KMS-11 (cell line): ENCODE results near the gene GNLY.

Experiments
- H2AFZ ChIP-seq: fragments of 200-600 bp; sonication (generic); 2 replicates; pipeline ENCODE4 v1.6.1; 2016; ENCODE audit warnings: antibody characterized with exemption, mixed run types, low read depth
- H3K27ac ChIP-seq: fragments of 200-600 bp; sonication (generic); 2 replicates; pipeline ENCODE4 v1.6.1; 2016; ENCODE audit warnings: mild to moderate bottlenecking, mixed run types
- H3K27me3 ChIP-seq: fragments of 200-600 bp; sonication (generic); 2 replicates; pipeline ENCODE4 v1.6.1; 2017; ENCODE audit warnings: mild to moderate bottlenecking, low read depth, mixed run types, moderate library complexity; ENCODE audit not compliant: insufficient read depth
- H3K36me3 ChIP-seq: fragments of 200-600 bp; sonication (generic); 2 replicates; pipeline ENCODE4 v1.6.1; 2017; ENCODE audit warnings: mild to moderate bottlenecking, mixed run types; ENCODE audit not compliant: insufficient read depth
- H3K4me1 ChIP-seq: fragments of 200-600 bp; sonication (generic); 2 replicates; pipeline ENCODE4 v1.6.1; 2016; ENCODE audit warnings: mild to moderate bottlenecking, low read depth, mixed run types; ENCODE audit not compliant: poor library complexity, severe bottlenecking
- H3K4me2 ChIP-seq: fragments of 200-600 bp; sonication (generic); 2 replicates; pipeline ENCODE4 v1.7.0; 2016; ENCODE audit warnings: mild to moderate bottlenecking, mixed run types
- H3K4me3 ChIP-seq: fragments of 200-600 bp; sonication (generic); IDR thresholded peaks from 2 replicates; pipeline ENCODE4 v1.6.1; 2017; ENCODE audit warnings: low read depth, low read length, mixed read lengths; ENCODE audit not compliant: insufficient read depth
- H3K79me2 ChIP-seq: fragments of 200-600 bp; sonication (generic); 2 replicates; pipeline ENCODE4 v1.6.1; 2016; ENCODE audit warnings: low read depth, mixed run types; ENCODE audit not compliant: insufficient read depth
- H3K9ac ChIP-seq: fragments of 200-600 bp; sonication (generic); 2 replicates; pipeline ENCODE4 v1.6.1; 2016; ENCODE audit warnings: mild to moderate bottlenecking, mixed run types
- H4K20me1 ChIP-seq: fragments of 200-600 bp; sonication (generic); 2 replicates; pipeline ENCODE4 v1.6.1; 2016; ENCODE audit warnings: mild to moderate bottlenecking, mixed run types; ENCODE audit not compliant: insufficient read depth
- CTCF ChIP-seq: fragments of 200-600 bp; sonication (generic); conservative IDR thresholded peaks from 2 replicates; pipeline ENCODE4 v1.6.1; 2017; ENCODE audit warnings: low read depth, mild to moderate bottlenecking, antibody characterized with exemption, low read length, moderate library complexity, mixed read lengths

GNLY gene

DNA sequence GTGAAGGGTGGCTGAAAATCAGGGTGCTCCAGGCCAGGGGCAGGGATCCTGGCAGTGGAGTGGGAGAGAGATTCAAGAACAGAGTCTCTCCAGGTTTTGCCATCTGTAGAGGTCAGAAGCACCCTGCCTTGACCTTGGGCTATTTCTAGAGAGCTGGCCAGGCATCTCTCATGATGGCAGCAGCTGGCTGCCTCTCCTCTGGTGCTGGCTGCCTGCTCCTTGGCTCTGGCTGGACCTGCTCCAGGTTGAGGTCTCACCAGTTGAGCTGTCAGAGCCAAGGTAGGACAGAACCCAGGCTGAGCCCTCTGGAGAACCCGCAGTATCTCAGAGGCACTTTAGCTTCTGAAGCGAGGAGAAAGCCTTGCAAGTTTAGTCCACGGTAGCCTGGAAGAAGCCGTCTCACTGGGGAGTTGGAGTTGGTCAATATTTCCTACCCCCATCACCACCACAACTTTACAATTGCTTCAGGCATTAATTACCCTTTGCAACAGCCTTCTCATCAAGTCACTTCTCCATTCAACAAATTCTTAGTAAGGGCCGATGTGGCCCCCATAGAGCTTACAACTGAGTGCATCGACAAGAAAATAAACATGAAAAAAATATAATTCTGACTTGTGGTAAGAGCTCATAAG lies 25.6 kb downstream of the GNLY start:
- no peak overlapping the region for H3K9ac ChIP-seq
- H3K4me1 ChIP-seq = no peaks in the 10 kb centered on the region
- H3K36me3 ChIP-seq = no peaks in the 10 kb centered on the region
- H3K79me2 ChIP-seq = no peaks in the 10 kb centered on the region
- H3K27ac ChIP-seq = no peak overlapping the region
- no peak overlapping the region for H2AFZ ChIP-seq
- no peaks in the 10 kb centered on the region for H4K20me1 ChIP-seq
- no peak overlapping the region for H3K4me2 ChIP-seq
- H3K4me3 ChIP-seq = no peak overlapping the region
- no peak for TF ChIP-seq CTCF
- no peaks in the 10 kb centered on the region; the same call in 1 of the 2 replicates for H3K27me3 ChIP-seq

GRCh38 chr2:85720533-85720932 lies 26.4 kb downstream of the GNLY start:
- H3K27me3 ChIP-seq = no peaks in the 10 kb centered on the region; the same call in 1 of the 2 replicates
- H4K20me1 ChIP-seq = no peaks in the 10 kb centered on the region
- H3K27ac ChIP-seq = no peak overlapping the region
- no peak overlapping the region for H3K9ac ChIP-seq
- no peak for TF ChIP-seq CTCF
- no peak overlapping the region for H2AFZ ChIP-seq
- no peaks in the 10 kb centered on the region for H3K36me3 ChIP-seq
- no peaks in the 10 kb centered on the region for H3K79me2 ChIP-seq
- H3K4me3 ChIP-seq = no peak overlapping the region
- no peak overlapping the region for H3K4me2 ChIP-seq
- H3K4me1 ChIP-seq = no peaks in the 10 kb centered on the region

DNA sequence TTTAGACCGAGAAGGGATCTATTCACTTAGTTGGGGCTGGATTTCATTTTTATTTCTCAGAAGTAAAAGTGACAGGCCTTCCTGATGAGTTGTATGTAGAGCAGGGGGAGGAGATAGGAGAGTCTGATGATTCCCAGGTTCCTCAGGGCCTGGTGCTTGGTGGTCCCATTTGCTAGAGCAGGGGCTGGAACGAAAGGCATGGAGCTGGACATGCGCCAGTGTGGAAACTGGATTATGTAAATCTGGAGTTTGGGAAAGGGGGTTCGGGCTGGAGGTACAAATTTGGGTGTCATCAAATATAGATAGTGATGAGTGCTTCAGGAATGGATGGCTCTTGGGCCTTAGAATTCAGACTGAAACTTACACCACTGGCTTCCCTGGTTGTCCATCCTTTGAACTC lies 27.5 kb downstream of the GNLY start:
- no peaks in the 10 kb centered on the region for H3K4me1 ChIP-seq
- TF ChIP-seq CTCF = no peak
- H2AFZ ChIP-seq = no peak overlapping the region

GRCh38 chr2:85722519-85722918 lies 28.4 kb downstream of the GNLY start:
- H3K4me2 ChIP-seq = no peak overlapping the region
- H3K27ac ChIP-seq = no peak overlapping the region
- H4K20me1 ChIP-seq = no peaks in the 10 kb centered on the region
- no peak overlapping the region for H3K4me3 ChIP-seq
- H3K9ac ChIP-seq = no peak overlapping the region
- H3K79me2 ChIP-seq = no peaks in the 10 kb centered on the region
- TF ChIP-seq CTCF = no peak
- no peaks in the 10 kb centered on the region for H3K4me1 ChIP-seq
- H3K36me3 ChIP-seq = no peaks in the 10 kb centered on the region
- no peak overlapping the region for H2AFZ ChIP-seq
- H3K27me3 ChIP-seq = no peaks in the 10 kb centered on the region; the same call in 1 of the 2 replicates

More for the DNA sequence above, 27.5 kb downstream of the GNLY start:
- Histone ChIP-seq H3K27me3 (no peaks in the 10 kb centered on the region; the same call in 1 of the 2 replicates), H3K27ac (no peak overlapping the region), H3K79me2 (no peaks in the 10 kb centered on the region), H3K36me3 (no peaks in the 10 kb centered on the region), H3K9ac (no peak overlapping the region), H3K4me2 (no peak overlapping the region), H4K20me1 (no peaks in the 10 kb centered on the region), H3K4me3 (no peak overlapping the region)
